Measurements from ENCODE around the gene EFNB2. TPM values are rescaled to one million over a fixed set of nuclear protein-coding genes. Genes with fewer than 3 reads are reported as not detected.

Gene EFNB2
- total RNA-seq, 1 experiment from 2014 or later: 68.0 TPM

DNA sequence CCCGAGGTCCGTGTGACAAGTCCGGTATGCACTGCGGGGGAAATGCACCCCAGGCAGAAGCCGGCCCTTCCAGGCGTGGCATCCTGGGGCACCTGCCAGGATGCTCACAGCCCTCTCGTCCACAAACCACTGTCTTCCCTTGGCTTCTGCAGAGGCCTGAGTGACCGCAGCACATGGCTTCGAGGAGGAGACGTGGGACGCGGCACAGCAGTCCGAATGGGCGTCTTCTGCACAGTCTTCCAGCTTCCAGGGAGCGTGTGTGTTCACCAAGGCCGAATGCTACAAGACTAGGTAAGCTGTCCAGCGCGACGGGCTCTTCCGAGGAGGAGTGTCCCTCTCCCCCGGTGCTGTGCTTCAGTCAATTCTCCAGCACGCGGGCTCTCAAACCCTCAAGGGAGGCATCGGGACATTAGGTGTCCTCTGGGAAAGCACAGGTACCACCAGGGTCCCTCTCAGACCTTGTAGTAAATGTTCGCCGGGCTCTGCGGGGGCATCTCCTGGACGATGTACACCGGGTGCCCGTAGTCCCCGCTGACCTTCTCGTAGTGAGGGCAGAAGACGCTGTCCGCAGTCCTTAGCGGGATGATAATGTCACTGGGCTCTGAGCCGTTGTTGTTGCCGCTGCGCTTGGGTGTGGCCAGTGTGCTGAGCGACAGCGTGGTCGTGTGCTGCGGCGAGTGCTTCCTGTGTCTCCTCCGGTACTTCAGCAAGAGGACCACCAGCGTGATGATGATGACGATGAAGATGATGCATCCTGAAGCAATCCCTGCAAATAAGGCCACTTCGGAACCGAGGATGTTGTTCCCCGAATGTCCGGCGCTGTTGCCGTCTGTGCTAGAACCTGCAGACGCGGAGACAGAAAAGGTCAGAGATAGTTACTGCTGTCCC lies 42.6 kb downstream of the EFNB2 start:
- Mint-ChIP-seq H3K4me3 (ENCODE audit: unreplicated experiment) (no peak overlapping the region), H3K36me3 (ENCODE audit: insufficient read depth, unreplicated experiment) (peaks cover 86% of the 10 kb centered on the region), H3K27ac (ENCODE audit: unreplicated experiment) (no peak overlapping the region), H3K9me3 (ENCODE audit: unreplicated experiment) (no peaks in the 10 kb centered on the region), H3K27me3 (ENCODE audit: insufficient read depth, unreplicated experiment) (no peaks in the 10 kb centered on the region), H3K4me1 (ENCODE audit: low read depth, unreplicated experiment) (peaks cover 28% of the 10 kb centered on the region)
- H3K9me3 ChIP-seq: no peaks in the 10 kb centered on the region
- no TSS peak for BruUV-seq (replicated peaks)
- no peak for DNase-seq
- H3K36me3 ChIP-seq (ENCODE audit: control insufficient read depth, insufficient read depth, low read length): peaks cover 3% of the 10 kb centered on the region; the same call in 1 of the 2 replicates
- peaks cover 10% of the 10 kb centered on the region for H3K4me1 ChIP-seq
- ChIA-PET POLR2A (no interaction called here), CTCF (no interaction called here)
- TF ChIP-seq, protein P1, sequence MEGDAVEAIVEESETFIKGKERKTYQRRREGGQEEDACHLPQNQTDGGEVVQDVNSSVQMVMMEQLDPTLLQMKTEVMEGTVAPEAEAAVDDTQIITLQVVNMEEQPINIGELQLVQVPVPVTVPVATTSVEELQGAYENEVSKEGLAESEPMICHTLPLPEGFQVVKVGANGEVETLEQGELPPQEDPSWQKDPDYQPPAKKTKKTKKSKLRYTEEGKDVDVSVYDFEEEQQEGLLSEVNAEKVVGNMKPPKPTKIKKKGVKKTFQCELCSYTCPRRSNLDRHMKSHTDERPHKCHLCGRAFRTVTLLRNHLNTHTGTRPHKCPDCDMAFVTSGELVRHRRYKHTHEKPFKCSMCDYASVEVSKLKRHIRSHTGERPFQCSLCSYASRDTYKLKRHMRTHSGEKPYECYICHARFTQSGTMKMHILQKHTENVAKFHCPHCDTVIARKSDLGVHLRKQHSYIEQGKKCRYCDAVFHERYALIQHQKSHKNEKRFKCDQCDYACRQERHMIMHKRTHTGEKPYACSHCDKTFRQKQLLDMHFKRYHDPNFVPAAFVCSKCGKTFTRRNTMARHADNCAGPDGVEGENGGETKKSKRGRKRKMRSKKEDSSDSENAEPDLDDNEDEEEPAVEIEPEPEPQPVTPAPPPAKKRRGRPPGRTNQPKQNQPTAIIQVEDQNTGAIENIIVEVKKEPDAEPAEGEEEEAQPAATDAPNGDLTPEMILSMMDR (IDR thresholded peaks at IDR 0.05; ENCODE audit: insufficient read depth in 1 of 2, low read depth in 1 of 2, low read length in 1 of 2, severe bottlenecking in 1 of 2, unreplicated experiment in 1 of 2): no peak
- no peak overlapping the region for H3K4me3 ChIP-seq (ENCODE audit: low read depth, low read length)
- intact Hi-C loops (cut with micrococcal nuclease; ENCODE audit: unreplicated experiment): no loop called here
- H3K27me3 ChIP-seq (replicated peaks; ENCODE audit: control insufficient read depth, insufficient read depth, low read length): no peaks in the 10 kb centered on the region

DNA sequence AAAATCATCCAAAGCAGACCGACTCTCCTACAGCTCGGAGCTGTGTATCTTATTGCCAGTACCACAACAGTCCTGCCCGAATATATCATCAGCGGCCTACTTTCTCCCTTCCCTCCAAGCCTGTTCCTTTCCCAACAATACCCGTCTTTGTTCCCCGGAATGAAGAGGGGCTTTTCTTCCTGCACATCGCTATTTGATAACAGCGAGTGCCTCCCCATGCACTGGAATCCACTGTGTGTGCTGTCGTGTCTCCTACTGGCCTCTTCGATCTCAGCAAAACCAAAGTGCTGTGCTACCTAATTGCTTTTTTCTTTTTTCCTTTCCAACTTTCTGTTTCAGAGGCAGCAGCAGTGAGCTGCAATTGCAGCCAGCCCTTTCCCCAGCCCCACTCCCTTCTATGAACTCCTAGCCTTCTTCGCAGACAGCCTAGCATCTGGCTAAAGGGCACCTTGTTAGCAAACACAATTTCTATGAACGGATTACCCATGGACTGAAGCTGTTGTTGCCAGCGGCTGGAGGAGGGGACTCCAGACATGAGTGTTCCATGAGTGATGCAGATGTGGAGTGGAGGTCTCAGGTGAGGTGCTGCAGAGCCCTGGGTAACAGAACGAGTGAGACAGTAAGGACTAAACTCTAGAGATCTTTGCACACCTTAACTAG lies 43.4 kb downstream of the EFNB2 start:
- CTCF ChIA-PET: no interaction called here
- Histone ChIP-seq H3K9me3 (no peaks in the 10 kb centered on the region), H3K27me3 (replicated peaks; ENCODE audit: control insufficient read depth, insufficient read depth, low read length) (no peaks in the 10 kb centered on the region), H3K4me3 (ENCODE audit: low read depth, low read length) (no peak overlapping the region), H3K36me3 (ENCODE audit: control insufficient read depth, insufficient read depth, low read length) (peaks cover 3% of the 10 kb centered on the region; the same call in 1 of the 2 replicates), H3K4me1 (peaks cover 16% of the 10 kb centered on the region)
- Mint-ChIP-seq H3K36me3 (ENCODE audit: insufficient read depth, unreplicated experiment) (peaks cover 79% of the 10 kb centered on the region), H3K4me3 (ENCODE audit: unreplicated experiment) (no peak overlapping the region), H3K9me3 (ENCODE audit: unreplicated experiment) (no peaks in the 10 kb centered on the region), H3K27me3 (ENCODE audit: insufficient read depth, unreplicated experiment) (no peaks in the 10 kb centered on the region), H3K4me1 (ENCODE audit: low read depth, unreplicated experiment) (peaks cover 26% of the 10 kb centered on the region), H3K27ac (ENCODE audit: unreplicated experiment) (no peak overlapping the region)
- TF ChIP-seq, protein P1 (IDR thresholded peaks at IDR 0.05; ENCODE audit: insufficient read depth in 1 of 2, low read depth in 1 of 2, low read length in 1 of 2, severe bottlenecking in 1 of 2, unreplicated experiment in 1 of 2): no peak
- POLR2A ChIA-PET: no interaction called here
- intact Hi-C loops (cut with micrococcal nuclease; ENCODE audit: unreplicated experiment): no loop called here
- no peak for DNase-seq
- no TSS peak for BruUV-seq (replicated peaks)

DNA sequence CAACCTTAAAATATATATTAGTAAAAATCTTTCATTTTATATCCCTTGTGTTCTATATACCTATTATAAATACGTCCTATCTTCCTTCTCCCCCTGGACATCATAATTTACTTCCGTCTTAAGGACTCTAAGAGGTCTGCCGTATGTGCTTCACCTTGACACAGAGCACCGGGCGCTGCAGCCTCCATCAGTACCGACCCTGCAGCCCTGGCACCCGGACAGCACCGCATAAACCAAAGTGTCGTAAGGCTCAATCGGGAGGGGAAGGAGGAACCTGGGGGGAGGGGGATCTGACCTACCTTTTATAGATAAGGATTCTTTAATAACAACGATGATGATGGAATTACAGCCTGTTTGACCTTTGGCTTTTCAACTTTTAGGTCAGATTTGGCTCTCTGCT lies 44.0 kb downstream of the EFNB2 start:
- H3K9me3 ChIP-seq: no peaks in the 10 kb centered on the region
- peaks cover 17% of the 10 kb centered on the region for H3K4me1 ChIP-seq
- H3K4me3 ChIP-seq (ENCODE audit: low read depth, low read length): no peak overlapping the region
- H3K4me1 Mint-ChIP-seq (ENCODE audit: low read depth, unreplicated experiment): peaks cover 25% of the 10 kb centered on the region
- H3K36me3 ChIP-seq (ENCODE audit: control insufficient read depth, insufficient read depth, low read length): peaks cover 3% of the 10 kb centered on the region; the same call in 1 of the 2 replicates
- H3K27me3 Mint-ChIP-seq (ENCODE audit: insufficient read depth, unreplicated experiment): no peaks in the 10 kb centered on the region
- intact Hi-C loops (cut with micrococcal nuclease; ENCODE audit: unreplicated experiment): no loop called here
- DNase-seq: no peak
- H3K27ac Mint-ChIP-seq (ENCODE audit: unreplicated experiment): no peak overlapping the region
- H3K36me3 Mint-ChIP-seq (ENCODE audit: insufficient read depth, unreplicated experiment): peaks cover 75% of the 10 kb centered on the region
- H3K27me3 ChIP-seq (replicated peaks; ENCODE audit: control insufficient read depth, insufficient read depth, low read length): no peaks in the 10 kb centered on the region
- H3K4me3 Mint-ChIP-seq (ENCODE audit: unreplicated experiment): no peak overlapping the region
- ChIA-PET CTCF (no interaction called here), POLR2A (no interaction called here)
- BruUV-seq (replicated peaks): no TSS peak
- TF ChIP-seq, protein P1 (IDR thresholded peaks at IDR 0.05; ENCODE audit: insufficient read depth in 1 of 2, low read depth in 1 of 2, low read length in 1 of 2, severe bottlenecking in 1 of 2, unreplicated experiment in 1 of 2): no peak
- H3K9me3 Mint-ChIP-seq (ENCODE audit: unreplicated experiment): no peaks in the 10 kb centered on the region

All from Caco-2 (cell line).